Activated CD4-positive, alpha-beta T cell treated with anti-CD3 and anti-CD28 coated beads, Interleukin-2, amount 50 U/mL, for 48 hours (primary cell): ENCODE results near the gene IL17F.
A peak's percentile ranks its signal among the peaks of the same experiment; 100 is the strongest.
"Not testable (repeated sequence)": the region's sequence is repeated elsewhere in the genome, so short reads cannot be mapped to it uniquely, and the experiment has no call there.

Source experiments
- DNase-seq, 2 experiments: peaks; one replicate each; pipeline ENCODE4 v3.0.0-alpha.2; 2020

Gene IL17F

DNA sequence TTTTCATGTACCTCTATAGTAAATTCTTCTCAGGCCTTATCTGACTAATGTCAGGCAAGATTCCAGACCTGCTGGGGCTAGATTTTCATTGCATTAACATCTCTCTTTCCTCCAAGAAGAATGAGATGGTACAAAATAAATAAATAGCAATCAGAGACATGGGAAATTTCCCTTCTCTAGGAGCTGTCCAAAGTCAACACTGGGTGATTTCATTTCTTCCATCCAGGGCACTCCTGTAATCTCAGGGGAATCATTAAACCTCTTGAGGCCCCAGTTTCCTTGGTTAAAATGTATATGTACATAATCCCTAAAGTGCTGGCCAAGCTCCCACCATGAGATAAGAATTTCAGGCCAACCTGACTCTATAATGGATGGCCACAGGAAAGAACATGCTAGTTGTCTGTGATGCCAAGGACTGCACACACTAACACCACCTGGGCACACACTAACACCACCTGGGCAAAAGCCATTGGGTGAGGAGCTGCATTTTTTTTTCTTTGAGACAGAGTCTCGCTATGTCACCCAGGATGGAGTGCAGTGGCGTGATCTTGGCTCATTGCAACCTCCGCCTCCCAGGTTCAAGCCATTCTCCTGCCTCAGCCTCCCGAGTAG lies 912 bp downstream of the IL17F start:
- no peak for DNase-seq

DNA sequence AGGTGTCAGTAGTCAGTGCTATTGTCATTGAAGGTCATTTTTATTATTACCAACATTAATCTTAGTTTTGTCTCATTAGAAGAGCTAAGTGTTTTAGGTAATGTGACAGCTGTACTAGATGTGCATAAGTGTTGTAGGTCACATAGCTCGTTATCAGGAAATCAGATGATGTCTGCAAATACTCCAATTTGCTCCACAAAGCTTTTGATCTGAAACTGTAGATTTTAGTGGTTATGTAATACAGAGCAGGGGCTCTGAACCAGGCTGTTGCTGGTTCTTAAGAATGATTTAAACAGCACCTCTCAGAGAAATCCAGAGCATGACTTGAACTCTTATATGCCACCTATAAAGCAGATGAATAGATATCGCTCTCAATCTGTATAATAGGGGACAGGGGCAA lies 2.5 kb downstream of the IL17F start:
- no peak for DNase-seq

DNA sequence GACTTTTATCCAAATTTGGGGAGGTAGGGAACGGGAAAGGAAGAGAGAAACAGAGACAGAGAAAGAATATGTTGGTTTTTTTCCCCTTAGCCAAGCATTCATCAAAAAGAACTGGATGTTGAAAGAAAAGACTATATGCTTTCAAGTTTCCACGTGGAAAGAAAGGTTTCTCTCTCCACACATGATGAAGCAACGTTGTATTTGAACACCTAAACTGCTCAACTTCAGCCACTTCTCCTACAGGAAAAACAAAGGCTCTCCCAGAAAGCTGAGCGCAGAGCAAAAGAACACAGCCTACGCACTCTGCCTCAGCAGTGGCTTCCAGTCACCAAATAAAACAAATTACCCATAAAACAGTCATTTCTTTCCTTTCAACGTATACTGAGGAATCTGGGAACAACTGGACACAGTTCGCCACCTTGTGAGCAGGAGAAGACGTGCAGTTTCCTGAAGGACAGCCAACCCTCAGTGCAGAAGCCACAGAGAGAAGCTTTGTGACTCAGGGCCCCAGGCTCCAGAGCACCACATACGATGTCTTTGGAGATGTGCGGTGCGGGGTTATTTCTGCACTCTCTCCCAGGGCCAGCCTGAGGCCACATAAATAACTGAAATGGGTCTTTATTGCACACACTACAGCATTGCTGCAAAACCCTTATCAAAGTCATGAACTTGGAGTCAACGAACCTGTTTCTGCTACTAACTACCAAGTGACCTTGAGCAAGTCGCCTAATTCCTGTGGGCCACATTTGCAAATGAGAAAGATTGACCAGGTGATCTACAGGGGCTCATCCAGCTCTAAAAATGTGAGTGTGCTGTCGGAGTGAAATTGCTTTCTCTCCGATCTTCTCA lies 10.1 kb downstream of the IL17F start:
- peak; percentile 55 to 70 for DNase-seq

DNA sequence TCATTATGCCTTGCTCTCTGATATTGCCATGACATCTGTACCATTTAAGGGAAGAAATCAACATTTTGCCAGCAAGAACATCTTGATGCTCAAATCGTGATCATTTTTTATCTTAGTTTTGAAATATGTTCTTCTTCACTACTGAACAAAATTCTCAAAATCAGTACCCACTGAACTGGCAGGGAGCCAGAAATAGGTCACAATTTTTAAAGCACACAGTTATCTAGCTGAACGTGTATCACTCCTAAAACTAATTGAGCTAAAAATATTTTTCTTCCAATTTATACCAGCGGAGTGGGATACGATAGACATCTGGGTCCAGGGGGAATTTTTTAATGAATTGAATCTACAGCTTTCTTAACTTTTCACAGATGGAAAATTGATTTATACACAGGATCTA lies 11.3 kb downstream of the IL17F start:
- DNase-seq: no peak

DNA sequence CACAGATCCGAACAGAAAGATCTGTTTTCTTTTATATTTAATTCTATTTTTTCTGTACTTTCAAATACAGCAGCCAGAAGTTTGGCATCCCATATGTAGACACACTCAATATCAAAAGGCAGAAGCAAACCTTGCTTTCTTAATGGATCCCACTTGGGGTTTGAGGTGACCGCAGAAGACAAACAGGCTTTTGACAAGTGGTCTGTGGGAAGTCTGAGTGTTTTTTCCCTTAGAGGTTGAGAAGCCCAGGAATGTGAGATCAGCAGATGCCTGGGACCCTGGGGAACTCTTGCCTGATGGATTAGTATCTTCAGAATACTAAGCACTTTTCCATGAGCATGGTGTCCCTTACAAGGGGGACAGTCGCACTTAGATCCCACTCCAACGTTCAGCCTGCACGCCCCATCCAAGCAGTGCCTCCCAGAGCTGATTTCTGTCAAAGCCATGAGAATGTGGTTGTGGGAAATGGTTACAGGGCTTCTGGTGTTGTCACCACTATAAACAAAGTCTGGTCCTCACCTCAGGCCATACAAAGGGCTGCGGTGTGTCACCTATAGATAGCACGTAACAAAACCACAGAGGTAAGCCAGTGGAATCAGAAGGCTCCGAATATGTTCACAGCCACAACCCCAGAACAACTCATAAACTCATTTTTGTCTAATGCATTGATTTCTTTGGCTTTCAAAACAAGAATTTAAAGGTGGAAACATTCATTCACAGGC lies 12.7 kb downstream of the IL17F start:
- peak in 1 of 2 experiments; percentile 41 for DNase-seq

DNA sequence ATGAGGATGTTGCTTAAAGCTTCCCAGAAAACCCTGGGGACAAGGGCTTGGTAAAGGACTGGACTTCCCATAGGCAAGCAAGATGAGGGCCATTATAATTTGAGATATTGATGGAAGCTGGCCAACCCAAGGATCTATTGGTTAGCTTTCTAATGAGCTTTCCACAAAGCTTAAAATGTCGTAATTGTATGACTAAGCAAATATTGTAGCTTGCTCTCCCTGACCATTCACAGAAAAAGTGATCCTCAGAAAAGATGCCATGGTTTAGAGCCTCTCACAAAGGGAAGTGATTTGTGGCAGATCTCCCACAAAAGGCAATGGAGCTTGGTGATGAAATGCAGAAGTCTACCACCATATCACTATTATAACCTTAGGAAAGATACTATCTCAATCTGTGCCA lies 13.6 kb downstream of the IL17F start:
- no peak for DNase-seq

DNA sequence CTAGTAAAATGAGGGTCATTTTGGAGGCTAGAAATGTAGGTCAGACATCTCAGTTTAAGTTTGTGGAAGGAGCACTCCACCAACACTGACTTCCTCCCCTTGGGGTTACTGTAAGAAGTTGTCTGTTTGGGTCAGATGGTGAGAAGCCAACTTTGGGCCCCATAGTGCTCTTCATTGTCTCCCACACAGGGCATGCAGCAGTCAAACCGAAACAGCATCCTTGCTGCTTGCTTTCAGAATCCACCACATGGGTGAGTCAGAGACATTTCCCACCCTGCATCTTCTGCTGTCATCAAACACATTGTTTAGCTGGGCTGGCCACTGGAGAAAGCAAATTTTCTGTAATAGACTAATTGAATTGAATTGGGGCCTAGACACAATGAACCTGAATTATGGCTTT lies 16.8 kb downstream of the IL17F start:
- peak; percentile 73 to 81 for DNase-seq

DNA sequence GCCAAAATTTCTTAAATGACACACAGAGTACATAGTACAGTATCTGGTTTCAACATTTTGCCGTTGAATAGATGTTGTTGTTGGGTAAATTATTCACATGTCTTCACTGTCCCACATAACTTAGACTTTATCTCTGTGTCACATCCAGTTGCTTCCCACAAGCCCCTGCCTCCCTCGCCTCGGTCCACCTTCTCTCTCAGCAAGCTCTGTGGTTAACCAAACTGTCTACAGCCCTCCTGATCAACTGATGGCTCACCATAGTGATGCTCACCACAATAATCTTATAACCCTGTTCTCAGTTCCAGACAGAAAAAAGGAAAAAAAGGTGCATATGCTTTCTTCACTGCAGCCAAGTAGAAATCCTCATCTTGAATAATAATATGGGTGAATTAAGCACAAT lies 23.0 kb downstream of the IL17F start:
- peak; percentile 48 to 62 for DNase-seq

DNA sequence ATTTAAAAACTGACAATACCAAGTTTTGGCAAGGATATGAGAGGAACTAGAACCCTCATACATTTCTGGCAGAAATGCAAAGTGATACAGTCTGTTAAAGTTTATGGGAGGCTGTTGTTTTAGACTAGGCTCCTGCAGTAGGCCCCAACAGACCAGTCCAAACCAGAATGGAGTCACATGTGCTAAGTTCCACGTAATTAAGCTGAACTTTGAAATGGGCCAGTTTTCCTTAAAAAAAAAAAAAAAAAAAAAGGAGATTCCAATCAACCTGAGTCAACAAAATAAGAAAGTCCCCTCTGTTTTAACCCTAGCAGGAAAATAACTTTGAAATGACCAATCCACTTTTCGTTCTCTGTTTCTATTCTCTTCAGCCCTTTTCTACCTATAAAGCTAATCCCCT lies 26.5 kb downstream of the IL17F start:
- no peak for DNase-seq

DNA sequence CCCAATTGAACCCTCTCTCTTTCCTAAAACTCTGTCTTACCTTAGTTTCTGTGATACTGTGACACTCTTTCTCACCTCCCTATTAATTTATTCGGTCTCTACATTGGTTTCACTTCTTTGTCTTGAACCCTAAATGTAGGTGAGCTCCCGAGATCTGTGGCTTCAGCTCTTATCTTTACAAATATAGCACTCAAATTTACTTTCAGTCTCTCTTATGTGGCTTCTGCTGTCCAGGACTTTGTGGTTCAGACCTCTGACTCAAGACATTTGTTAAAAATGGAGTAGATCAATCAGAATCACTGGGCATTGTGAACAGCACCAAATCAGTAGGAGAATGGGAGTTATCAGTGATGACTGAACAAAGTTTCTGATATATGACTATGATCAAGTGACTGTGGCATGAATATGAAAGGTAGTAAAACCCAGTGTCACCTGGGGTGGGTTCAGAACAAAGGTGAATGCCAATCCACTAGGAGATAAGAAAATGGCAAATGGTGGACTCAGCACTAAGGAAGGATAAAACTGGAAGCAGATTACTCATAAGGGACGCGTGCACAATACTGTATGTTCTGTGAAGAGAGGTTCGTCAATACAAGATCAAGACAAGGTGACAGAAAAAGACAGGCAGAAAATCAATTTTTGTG lies 27.2 kb downstream of the IL17F start:
- no peak for DNase-seq

DNA sequence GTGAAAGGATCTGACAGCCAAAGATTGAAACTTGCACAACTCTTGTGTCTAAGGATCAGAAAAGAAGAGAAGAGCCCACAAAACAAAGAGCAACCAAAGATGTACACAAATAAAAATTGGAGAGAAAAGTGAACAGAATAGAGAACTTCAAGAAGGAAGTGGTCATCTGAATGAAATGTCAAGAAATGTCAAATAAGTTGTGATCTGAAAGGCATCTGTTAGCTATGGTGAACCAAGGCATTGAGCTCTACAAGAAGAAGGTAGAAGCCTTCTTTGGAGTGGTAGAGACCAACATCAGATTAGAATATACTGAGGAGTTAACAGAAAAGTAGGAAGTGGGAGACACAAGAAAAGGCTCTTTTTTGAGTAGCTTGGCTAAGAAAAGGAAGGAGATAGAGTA lies 28.5 kb downstream of the IL17F start:
- DNase-seq: no peak

DNA sequence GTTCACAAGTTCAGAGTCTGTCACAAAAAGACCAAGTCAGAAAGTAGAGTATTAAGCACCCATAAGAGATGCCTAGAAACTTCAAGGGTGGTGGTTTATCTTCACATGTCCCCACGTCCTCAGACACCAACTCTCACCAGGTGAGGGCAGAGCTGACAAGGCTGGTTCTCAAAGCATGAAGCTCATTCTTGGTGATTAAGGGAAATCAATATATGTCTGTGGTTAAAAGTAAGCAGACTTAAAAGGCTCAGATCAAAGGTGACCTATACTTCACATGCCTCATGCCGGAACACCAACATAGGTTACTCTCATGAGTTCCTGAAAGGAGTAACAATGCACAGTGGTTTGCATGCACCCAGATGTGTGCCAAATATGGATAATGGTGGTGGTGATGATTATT lies 31.2 kb downstream of the IL17F start:
- DNase-seq: peak; percentile 20 to 28

DNA sequence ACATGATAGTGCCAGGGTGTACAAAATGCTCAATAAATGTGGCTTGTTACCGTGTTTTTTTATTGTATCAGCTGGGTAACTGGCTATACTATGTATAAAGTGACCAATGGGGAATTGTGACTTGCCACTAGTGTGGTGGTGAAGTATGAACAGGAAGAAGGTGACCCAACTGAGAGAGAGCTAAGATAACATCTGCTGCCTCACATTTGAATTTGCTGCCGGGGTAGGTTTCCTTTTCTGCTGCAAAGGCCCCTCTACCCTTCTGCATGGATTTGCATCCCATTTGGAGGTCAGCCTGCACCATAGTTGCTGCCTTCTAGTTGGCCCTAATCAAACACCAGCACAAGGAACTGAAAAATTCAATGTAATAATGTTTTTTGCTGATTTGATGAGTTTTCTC lies 34.1 kb downstream of the IL17F start:
- no peak for DNase-seq

DNA sequence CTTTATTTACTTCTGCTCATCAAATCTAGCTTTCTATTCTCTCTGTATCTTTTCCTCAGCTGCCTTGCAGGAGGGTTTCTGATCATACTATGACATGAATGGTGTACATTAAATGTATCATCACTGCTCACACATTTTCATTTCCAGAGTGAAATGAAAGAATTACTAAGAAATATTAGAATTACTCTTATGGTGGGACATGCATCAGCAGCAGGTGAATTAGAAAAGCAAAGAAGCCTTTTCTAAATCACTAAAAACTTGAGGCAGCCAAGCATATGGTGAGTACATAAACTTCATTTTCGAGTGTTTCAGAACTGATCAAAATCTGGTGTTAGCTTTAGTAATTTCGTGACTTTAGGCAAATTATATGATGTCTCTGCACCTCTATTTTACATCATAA lies 34.5 kb downstream of the IL17F start:
- no peak for DNase-seq

DNA sequence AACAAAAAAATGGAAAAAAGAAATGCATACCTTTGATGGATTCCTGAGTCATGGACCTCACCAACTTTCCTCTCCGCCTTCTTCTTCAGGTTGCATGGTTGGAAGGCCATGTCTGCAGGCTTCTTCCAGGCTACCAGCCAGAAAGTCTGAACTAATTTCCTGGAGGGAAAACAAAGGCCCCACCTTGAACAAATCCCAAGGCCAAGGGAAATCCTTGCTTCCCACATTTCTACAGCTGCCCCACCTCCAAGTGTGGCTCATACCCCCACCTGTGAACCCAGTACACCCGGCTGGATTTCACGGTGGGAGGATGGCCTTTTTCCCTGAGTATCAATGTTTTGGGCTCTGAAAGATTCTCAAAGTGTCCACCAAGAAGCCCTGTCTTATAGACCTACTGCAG lies 35.7 kb downstream of the IL17F start:
- no peak for DNase-seq

DNA sequence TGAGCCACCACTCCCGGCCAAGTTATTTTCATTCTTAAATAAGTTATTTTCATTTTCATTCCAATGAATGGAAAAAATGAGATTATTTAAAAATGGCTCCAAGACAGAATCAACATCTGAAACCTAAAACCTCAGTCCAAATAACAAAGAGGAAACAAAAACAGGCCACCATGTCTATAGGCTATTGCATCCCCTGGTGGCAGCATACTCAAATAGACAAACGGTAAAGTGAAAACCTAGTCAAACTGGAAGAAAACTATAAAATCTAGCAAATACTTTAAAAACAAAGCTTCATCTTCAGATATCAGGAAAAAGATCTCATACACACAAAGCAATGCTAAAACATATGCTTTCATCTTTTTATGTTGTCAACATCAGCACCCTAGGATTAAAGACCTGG lies 37.2 kb downstream of the IL17F start:
- DNase-seq: no peak

DNA sequence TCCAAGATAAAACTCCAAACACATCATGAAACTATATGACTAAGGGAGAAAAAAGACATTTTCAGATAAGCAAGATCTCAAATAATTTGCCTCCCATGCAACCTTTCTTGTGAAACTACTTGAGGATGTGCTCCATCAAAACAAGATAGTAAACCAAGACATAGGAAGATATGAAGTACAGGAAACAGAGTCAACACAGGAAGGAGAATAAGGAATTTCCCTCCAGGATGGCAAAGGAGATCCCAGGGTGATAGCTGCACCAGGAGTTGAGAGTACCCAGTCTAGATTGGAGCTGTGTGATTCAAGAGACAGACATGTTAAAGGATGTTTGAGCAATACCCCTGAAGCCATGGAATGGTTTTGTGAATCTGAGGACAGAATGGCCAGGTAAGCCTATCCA lies 42.8 kb downstream of the IL17F start:
- no peak for DNase-seq

DNA sequence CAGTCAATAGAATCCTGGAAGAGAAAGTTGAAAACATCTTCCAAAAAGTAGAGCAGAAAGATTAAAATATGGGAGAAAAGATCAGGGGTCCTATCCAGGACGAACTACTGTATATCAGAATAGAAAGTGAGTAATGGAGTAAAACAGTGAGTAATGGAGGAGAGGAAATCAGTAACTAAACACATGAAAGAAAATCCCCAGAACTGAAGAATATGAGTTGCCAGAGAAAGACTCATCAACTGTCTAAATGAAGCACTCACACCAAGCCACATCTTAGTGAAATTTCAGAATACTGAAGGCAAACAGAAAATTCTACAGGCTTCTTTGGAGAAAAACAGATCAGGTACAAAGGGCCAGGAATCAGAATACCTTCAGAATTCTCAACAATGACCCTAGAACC lies 43.3 kb downstream of the IL17F start:
- DNase-seq: no peak

DNA sequence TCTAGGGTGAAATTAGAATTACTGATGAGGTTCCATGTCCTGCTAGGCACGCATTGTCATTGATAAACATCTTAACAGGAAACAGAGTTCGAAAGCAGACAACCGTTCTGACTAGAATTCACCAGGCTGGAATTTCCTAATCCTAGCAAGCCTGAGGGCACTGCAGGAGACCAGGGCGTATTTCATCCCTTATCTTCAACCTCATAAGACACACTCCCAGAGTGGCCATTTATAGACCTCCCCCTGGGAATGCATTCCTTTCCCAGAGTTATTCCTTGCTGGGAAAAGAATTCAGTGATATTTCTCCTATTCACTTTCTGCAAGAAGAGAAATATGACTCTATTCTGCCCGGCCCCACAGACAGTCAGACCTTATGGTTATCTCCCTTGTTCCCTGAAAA lies 44.2 kb downstream of the IL17F start:
- not testable (repeated sequence) for DNase-seq

DNA sequence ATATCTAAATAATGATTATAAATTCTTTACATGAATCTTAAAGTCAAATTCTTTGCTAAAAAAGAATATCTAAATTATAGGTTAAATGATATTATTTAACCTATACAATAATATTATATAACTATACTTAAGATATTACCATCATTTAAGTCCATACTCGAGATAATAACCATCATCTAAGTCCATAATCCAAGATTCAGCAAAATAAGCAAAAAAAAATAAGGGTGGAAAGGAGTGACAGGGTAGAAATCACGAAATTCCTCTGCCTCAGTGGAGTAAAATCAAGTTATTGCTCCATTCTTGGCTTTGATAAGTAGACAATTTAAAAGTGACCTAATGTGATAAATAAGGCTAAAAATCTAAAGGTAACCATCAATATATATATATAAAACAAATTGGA lies 48.4 kb downstream of the IL17F start:
- DNase-seq: no peak

DNA sequence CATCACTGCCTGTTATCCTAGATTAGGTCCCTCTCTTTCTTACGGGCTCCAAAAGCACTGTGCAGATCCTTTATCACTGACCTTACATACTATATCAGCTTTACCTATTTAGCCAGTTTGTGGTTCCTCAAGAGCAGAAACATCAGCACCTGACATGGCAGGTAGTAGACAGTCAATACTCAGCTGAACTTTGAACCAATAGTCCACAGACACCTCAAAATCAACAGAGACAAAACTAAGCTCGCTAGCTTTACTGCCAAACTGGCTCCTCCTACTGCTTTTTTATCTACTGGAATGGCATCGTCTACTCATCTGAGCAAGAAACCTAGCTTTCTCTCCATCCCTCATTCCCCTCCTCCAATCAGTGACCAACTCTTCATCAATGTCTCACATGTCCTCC lies 52.5 kb downstream of the IL17F start:
- no peak for DNase-seq

DNA sequence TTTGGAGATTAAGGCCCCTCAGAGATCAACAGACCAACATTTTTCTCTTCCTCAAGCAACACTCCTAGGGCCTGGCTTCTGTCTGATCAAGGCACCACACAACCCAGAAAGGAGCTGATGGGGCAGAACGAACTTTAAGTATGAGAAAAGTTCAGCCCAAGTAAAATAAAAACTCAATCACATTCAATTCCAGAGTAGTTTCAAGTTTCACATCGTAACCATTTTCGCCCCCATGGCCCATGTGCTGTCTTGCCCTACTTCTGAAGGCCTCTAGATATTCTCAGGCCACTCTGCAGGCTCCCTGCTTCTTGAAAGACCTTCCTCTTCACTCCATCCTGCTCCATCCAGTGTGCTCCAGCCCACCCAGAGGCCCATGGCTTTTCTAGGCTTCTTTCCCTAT lies 53.9 kb downstream of the IL17F start:
- no peak for DNase-seq

DNA sequence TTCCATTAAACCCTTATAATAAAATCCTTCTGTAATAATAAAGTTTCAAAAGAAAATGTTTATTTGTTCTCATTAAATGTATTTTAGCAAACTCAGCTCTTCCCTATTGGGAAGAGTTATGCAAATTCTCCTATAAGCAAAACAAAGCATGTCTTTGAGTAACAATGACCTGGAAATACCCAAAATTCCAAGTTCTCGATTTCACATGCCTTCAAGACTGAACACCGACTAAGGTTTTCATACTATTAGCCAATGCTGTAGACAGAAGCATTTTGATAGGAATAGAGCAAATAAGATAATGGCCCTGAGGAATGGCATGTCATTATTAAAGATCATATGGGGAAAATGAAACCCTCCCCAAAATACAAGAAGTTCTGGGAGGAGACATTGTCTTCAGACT lies 54.3 kb downstream of the IL17F start:
- no peak for DNase-seq

DNA sequence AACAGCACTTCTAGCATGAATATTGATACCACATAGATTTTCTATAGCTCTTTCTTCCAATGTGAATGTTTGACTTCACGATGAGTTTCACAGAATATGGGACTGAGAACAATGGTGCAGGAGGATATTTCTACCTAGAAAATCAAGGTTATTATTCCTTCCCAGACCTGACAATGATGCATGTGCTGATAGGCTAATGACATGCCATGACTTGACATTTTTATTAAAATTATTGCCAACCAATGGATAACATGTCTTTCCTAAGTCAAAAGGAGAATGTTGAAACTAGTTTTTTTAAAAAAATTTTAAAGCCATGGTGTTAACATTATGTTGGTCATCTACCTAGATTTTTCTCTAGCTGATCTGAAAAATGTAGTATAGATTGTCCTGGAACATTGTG lies 57.2 kb downstream of the IL17F start:
- no peak for DNase-seq
